Measurements from ENCODE around the gene NUP210. TPM values are rescaled to one million over a fixed set of nuclear protein-coding genes. Genes with fewer than 3 reads are reported as not detected.

Gene NUP210
- total and polyA plus RNA-seq, 2 experiments from 2014 or later: 6.7 to 8.4 TPM

DNA sequence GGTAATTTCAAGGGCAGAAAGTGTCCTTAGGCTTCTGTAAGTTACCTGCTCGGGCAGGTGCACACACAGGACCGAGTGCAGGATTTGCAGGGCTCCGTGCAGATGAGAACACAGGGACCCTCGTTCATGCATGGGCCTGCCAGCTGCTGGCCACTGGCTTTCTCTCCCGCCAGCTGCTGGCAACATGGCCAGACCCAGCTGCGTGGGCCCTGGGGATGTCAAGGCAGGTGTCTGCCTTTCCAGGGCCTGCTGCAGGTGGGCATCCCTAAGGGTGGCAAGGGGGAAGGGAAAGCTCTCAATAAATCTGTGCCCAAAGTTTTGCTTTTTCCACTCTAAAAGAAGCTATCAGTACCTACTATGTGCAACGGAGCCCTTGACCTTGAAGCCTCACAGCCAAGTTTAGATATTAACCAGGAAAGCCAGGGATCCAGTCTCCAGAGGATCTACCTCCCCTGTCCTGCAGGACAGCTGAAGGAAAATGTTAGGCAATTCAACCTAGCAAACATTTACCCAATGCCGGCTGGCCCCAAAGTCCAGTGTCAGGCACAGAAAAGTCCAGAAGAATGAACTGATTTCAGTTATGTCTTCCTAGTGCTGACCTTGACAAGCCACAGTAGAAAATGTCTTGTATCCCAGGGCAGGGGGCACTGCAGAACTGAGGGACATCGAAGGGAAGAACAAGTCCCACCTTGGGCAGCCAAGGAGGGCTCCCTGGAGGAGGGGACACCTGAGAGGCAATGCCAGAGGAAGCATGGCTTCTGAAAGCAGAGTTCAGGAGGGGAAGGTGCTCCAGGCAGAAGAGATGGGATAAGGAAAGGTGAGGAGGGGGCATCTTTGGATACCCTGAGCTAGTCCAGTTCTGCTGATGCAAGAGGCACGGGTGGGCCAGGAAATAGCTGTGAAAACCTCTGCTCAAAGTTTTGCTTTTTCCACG, 26.4 kb downstream of the NUP210 start:
- TF ChIP-seq CTCF (IDR thresholded peaks at IDR 0.05; ENCODE audit: poor library complexity) (no peak), EZH2 (IDR thresholded peaks at IDR 0.05; ENCODE audit: borderline replicate concordance) (no peak), EZH2phosphoT487 (IDR thresholded peaks at IDR 0.05; ENCODE audit: low read depth, severe bottlenecking, unreplicated experiment) (no peak)
- no peak overlapping the region for H3K27ac ChIP-seq
- H4K20me1 ChIP-seq (ENCODE audit: insufficient read depth, poor library complexity, severe bottlenecking): no peaks in the 10 kb centered on the region
- whole genome bisulfite sequencing (ENCODE audit: low lambda C conversion rate, missing lambda C conversion rate): 85% methylated on average over 11 of the region's 11 CpGs
- no peak overlapping the region for H3K4me2 ChIP-seq
- no peak overlapping the region for H3K4me3 ChIP-seq
- H3K36me3 ChIP-seq (replicated peaks; ENCODE audit: insufficient read depth, low read depth): no peaks in the 10 kb centered on the region
- DNase-seq (ENCODE audit: low spot score): peak; percentile 40
- H3K9me3 ChIP-seq (ENCODE audit: low read depth): no peaks in the 10 kb centered on the region
- no peaks in the 10 kb centered on the region for H3K4me1 ChIP-seq (ENCODE audit: insufficient read depth)
- no peaks in the 10 kb centered on the region for H3K27me3 ChIP-seq
- H2AFZ ChIP-seq: no peak overlapping the region
- H3K79me2 ChIP-seq: no peaks in the 10 kb centered on the region
- H3K9me2 ChIP-seq (replicated peaks; ENCODE audit: insufficient read depth): no peaks in the 10 kb centered on the region

DNA sequence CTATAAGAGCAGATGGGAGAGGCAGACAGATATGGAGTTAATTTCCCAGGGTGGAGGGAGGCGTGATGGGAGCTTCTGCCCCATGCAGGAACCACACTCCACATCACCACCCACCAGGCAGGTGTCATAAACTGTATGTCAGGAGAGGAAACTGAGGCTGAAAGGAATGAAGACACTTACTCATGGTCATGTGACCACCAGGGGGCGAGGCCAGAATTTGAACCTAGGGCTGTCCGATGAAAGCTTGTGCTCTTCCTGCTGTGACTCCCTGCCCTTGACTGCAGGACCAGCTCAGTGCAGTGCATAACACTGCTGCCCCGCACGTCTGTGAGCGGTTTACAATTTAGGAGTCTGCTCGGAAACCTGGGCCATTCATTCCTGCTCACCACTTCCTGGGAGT, 28.8 kb downstream of the NUP210 start:
- H3K79me2 ChIP-seq: no peaks in the 10 kb centered on the region
- TF ChIP-seq EZH2phosphoT487 (IDR thresholded peaks at IDR 0.05; ENCODE audit: low read depth, severe bottlenecking, unreplicated experiment) (no peak), EZH2 (IDR thresholded peaks at IDR 0.05; ENCODE audit: borderline replicate concordance) (no peak), CTCF (IDR thresholded peaks at IDR 0.05; ENCODE audit: poor library complexity) (no peak)
- no peaks in the 10 kb centered on the region for H4K20me1 ChIP-seq (ENCODE audit: insufficient read depth, poor library complexity, severe bottlenecking)
- H3K27me3 ChIP-seq: no peaks in the 10 kb centered on the region
- no peak overlapping the region for H2AFZ ChIP-seq
- no peak overlapping the region for H3K4me3 ChIP-seq
- H3K4me2 ChIP-seq: no peak overlapping the region
- no peak for DNase-seq (ENCODE audit: low spot score)
- no peaks in the 10 kb centered on the region for H3K9me2 ChIP-seq (replicated peaks; ENCODE audit: insufficient read depth)
- H3K27ac ChIP-seq: no peak overlapping the region
- H3K4me1 ChIP-seq (ENCODE audit: insufficient read depth): no peaks in the 10 kb centered on the region
- no peaks in the 10 kb centered on the region for H3K9me3 ChIP-seq (ENCODE audit: low read depth)
- no peaks in the 10 kb centered on the region for H3K36me3 ChIP-seq (replicated peaks; ENCODE audit: insufficient read depth, low read depth)
- WGBS (ENCODE audit: low lambda C conversion rate, missing lambda C conversion rate): 86% methylated on average over 7 of the region's 7 CpGs

DNA sequence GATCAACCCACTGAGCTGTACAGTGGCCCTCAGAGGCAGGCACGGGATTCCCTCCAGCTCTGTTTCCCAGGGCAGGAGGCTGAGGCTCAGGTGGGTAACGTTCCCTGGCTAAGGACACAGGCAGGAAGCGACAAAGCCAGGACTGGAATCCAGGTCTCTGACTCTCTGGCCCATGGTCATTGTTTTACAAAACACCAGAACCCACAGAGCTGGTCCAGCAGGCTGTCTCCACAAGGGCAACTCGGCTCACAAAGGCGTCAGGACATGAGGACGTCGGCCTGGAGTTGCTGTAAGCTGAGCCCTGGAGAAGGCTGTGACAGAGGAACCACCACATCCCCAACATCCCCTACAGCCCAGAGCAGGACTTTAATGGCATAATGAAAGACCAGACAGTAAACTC, 30.7 kb downstream of the NUP210 start:
- H3K9me2 ChIP-seq (replicated peaks; ENCODE audit: insufficient read depth): no peaks in the 10 kb centered on the region
- H3K36me3 ChIP-seq (replicated peaks; ENCODE audit: insufficient read depth, low read depth): no peaks in the 10 kb centered on the region
- H3K4me2 ChIP-seq: no peak overlapping the region
- no peak for DNase-seq (ENCODE audit: low spot score)
- H3K79me2 ChIP-seq: no peaks in the 10 kb centered on the region
- TF ChIP-seq CTCF (IDR thresholded peaks at IDR 0.05; ENCODE audit: poor library complexity) (no peak), EZH2 (IDR thresholded peaks at IDR 0.05; ENCODE audit: borderline replicate concordance) (no peak), EZH2phosphoT487 (IDR thresholded peaks at IDR 0.05; ENCODE audit: low read depth, severe bottlenecking, unreplicated experiment) (no peak)
- H3K9me3 ChIP-seq (ENCODE audit: low read depth): no peaks in the 10 kb centered on the region
- WGBS (ENCODE audit: low lambda C conversion rate, missing lambda C conversion rate): 76% methylated on average over 7 of the region's 7 CpGs
- H3K4me3 ChIP-seq: no peak overlapping the region
- no peaks in the 10 kb centered on the region for H3K27me3 ChIP-seq
- no peak overlapping the region for H3K27ac ChIP-seq
- H4K20me1 ChIP-seq (ENCODE audit: insufficient read depth, poor library complexity, severe bottlenecking): no peaks in the 10 kb centered on the region
- no peaks in the 10 kb centered on the region for H3K4me1 ChIP-seq (ENCODE audit: insufficient read depth)
- H2AFZ ChIP-seq: no peak overlapping the region
